GOT3 (cell line): ENCODE results near the gene XAB2.
"Not testable (repeated sequence)": the region's sequence is repeated elsewhere in the genome, so short reads cannot be mapped to it uniquely, and the experiment has no call there.

Source experiments
- DNase-seq: peaks from one replicate; lab custom pipeline; 2025; ENCODE audit warnings: mixed read lengths; lab: John Stamatoyannopoulos, UW

XAB2 gene

GRCh38 chr19:7577422-7577821, 51.9 kb downstream of the XAB2 start:
- not testable (repeated sequence) for DNase-seq

GRCh38 chr19:7575434-7576040, 53.8 kb downstream of the XAB2 start:
- no peak for DNase-seq

DNA sequence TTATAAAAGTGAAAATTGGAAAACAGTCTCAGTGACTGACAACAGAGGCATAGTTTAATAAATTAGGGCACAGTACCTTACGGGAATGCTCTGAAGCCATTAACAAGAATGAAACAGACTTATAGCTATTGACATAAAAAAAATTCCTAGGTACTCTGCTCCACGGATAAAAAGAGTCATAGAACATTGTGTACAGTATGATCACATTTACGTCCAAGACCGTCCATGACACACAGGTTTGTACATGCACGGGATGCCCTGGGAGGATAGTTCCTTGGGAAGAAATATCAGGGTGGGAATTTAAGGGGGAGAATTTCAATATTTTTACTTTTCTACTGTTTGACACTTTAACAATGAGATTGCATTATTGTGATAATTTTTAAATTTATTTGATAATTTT, 58.6 kb downstream of the XAB2 start:
- no peak for DNase-seq
